HEK293 (cell line): Measurements from ENCODE around the gene IP6K2.

Experiments used
- CTCF ChIA-PET: fragments of 350-600 bp; formaldehyde crosslinking; extraction: SDS; loops from one replicate; lab custom pipeline; 2021; ENCODE audit warnings: antibody characterized with exemption; lab: Yijun Ruan, JAX
- POLR2A ChIA-PET: fragments of 300-600 bp; formaldehyde crosslinking; extraction: SDS; loops from one replicate; lab custom pipeline; 2020; ENCODE audit warnings: antibody characterized with exemption, inconsistent platforms; lab: Yijun Ruan, JAX
- H3K27ac ChIP-seq: fragments of 200-500 bp; sonication (Bioruptor generic); 2 replicates; pipeline ENCODE4 v1.5.1; 2014; ENCODE audit warnings: low read depth, low read length, control low read depth, inconsistent platforms; ENCODE audit errors: extremely low read depth
- H3K36me3 ChIP-seq, 2 experiments: fragments of 200-500 bp in 1 of 2; sonication (Bioruptor generic) in 1 of 2; 1 replicate in 1 of 2; 2 replicates in 1 of 2; pipeline ENCODE4 v1.5.1; 2014 to 2017; ENCODE audit warnings: inconsistent platforms in 2 of 2, low read length in 2 of 2; ENCODE audit not compliant: control insufficient read depth in 2 of 2, insufficient read depth in 1 of 2
- H3K4me1 ChIP-seq: fragments of 200-500 bp; sonication (Bioruptor generic); 2 replicates; pipeline ENCODE4 v1.5.1; 2014; ENCODE audit warnings: mild to moderate bottlenecking, low read length, inconsistent platforms; ENCODE audit not compliant: control insufficient read depth, insufficient read depth
- H3K4me3 ChIP-seq: 2 replicates; pipeline ENCODE4 v1.5.1; 2011; ENCODE audit warnings: low read depth, mild to moderate bottlenecking, control low read depth, low read length, moderate library complexity
- H3K9me3 ChIP-seq: fragments of 200-500 bp; sonication (Bioruptor generic); 2 replicates; pipeline ENCODE4 v1.5.1; 2014; ENCODE audit warnings: low read depth, low read length, inconsistent platforms; ENCODE audit not compliant: control insufficient read depth, insufficient read depth
- KLF16 ChIP-seq: fragments of 450-650 bp; formaldehyde crosslinking; IDR thresholded peaks from 2 replicates; pipeline ENCODE4 v1.5.1; 2017; ENCODE audit warnings: missing biosample characterization, missing genetic modification characterization
- KLF7 ChIP-seq: fragments of 450-650 bp; formaldehyde crosslinking; IDR thresholded peaks from 2 replicates; pipeline ENCODE4 v1.5.1; 2016; ENCODE audit warnings: missing biosample characterization, missing genetic modification characterization, borderline replicate concordance
- SETDB1 ChIP-seq: IDR thresholded peaks from one replicate; pipeline ENCODE4 v1.6.1; 2017; ENCODE audit warnings: mild to moderate bottlenecking, low read length, moderate library complexity, mixed read lengths; ENCODE audit not compliant: insufficient read length
- ZBTB1 ChIP-seq: fragments of 450-650 bp; formaldehyde crosslinking; IDR thresholded peaks from 2 replicates; pipeline ENCODE4 v1.5.1; 2016; ENCODE audit warnings: missing biosample characterization, missing genetic modification characterization
- ZBTB21 ChIP-seq: fragments of 450-650 bp; formaldehyde crosslinking; IDR thresholded peaks from 2 replicates; pipeline ENCODE4 v1.5.1; 2017; ENCODE audit warnings: missing biosample characterization, missing genetic modification characterization
- ZBTB8A ChIP-seq: fragments of 450-650 bp; formaldehyde crosslinking; IDR thresholded peaks from 2 replicates; pipeline ENCODE4 v1.5.1; 2016; ENCODE audit warnings: missing biosample characterization, missing genetic modification characterization
- ZNF114 ChIP-seq: fragments of 450-650 bp; formaldehyde crosslinking; IDR thresholded peaks from 2 replicates; pipeline ENCODE4 v1.5.0; 2017; ENCODE audit warnings: missing biosample characterization, missing genetic modification characterization
- ZNF138 ChIP-seq: fragments of 450-650 bp; formaldehyde crosslinking; IDR thresholded peaks from 2 replicates; pipeline ENCODE4 v1.5.1; 2016; ENCODE audit warnings: missing biosample characterization, missing genetic modification characterization, borderline replicate concordance
- ZNF155 ChIP-seq: fragments of 450-650 bp; formaldehyde crosslinking; IDR thresholded peaks from 2 replicates; pipeline ENCODE4 v1.5.1; 2016; ENCODE audit warnings: missing biosample characterization, missing genetic modification characterization
- ZNF157 ChIP-seq: fragments of 450-650 bp; formaldehyde crosslinking; IDR thresholded peaks from 2 replicates; pipeline ENCODE4 v1.5.1; 2016; ENCODE audit warnings: missing biosample characterization, missing genetic modification characterization
- ZNF169 ChIP-seq: fragments of 450-650 bp; formaldehyde crosslinking; IDR thresholded peaks from 2 replicates; pipeline ENCODE4 v1.5.1; 2016; ENCODE audit warnings: missing biosample characterization, missing genetic modification characterization
- ZNF175 ChIP-seq: fragments of 450-650 bp; formaldehyde crosslinking; IDR thresholded peaks from 2 replicates; pipeline ENCODE4 v1.5.1; 2016; ENCODE audit warnings: missing biosample characterization, missing genetic modification characterization
- ZNF19 ChIP-seq: fragments of 450-650 bp; formaldehyde crosslinking; IDR thresholded peaks from 2 replicates; pipeline ENCODE4; 2016; ENCODE audit warnings: missing biosample characterization, missing genetic modification characterization, low read depth
- ZNF335 ChIP-seq: fragments of 450-650 bp; formaldehyde crosslinking; conservative IDR thresholded peaks from 2 replicates; pipeline ENCODE4 v1.5.1; 2016; ENCODE audit warnings: missing biosample characterization, missing genetic modification characterization
- ZNF404 ChIP-seq: fragments of 450-650 bp; formaldehyde crosslinking; IDR thresholded peaks from 2 replicates; pipeline ENCODE4 v1.5.1; 2017; ENCODE audit warnings: missing biosample characterization, missing genetic modification characterization
- ZNF423 ChIP-seq: fragments of 450-650 bp; formaldehyde crosslinking; IDR thresholded peaks from 2 replicates; pipeline ENCODE4 v1.5.1; 2016; ENCODE audit warnings: missing biosample characterization, missing genetic modification characterization
- ZNF433 ChIP-seq: fragments of 450-650 bp; formaldehyde crosslinking; IDR thresholded peaks from 2 replicates; pipeline ENCODE4 v1.5.1; 2016; ENCODE audit warnings: missing biosample characterization, missing genetic modification characterization, low read depth
- ZNF501 ChIP-seq: fragments of 450-650 bp; formaldehyde crosslinking; IDR thresholded peaks from 2 replicates; pipeline ENCODE4 v1.5.1; 2016; ENCODE audit warnings: missing biosample characterization, missing genetic modification characterization
- ZNF548 ChIP-seq: fragments of 450-650 bp; formaldehyde crosslinking; IDR thresholded peaks from 2 replicates; pipeline ENCODE4 v1.5.1; 2016; ENCODE audit warnings: missing biosample characterization, missing genetic modification characterization
- ZNF560 ChIP-seq: fragments of 450-650 bp; formaldehyde crosslinking; IDR thresholded peaks from 2 replicates; pipeline ENCODE4 v1.5.1; 2017; ENCODE audit warnings: missing biosample characterization, missing genetic modification characterization, borderline replicate concordance
- ZNF580 ChIP-seq: fragments of 450-650 bp; formaldehyde crosslinking; IDR thresholded peaks from 2 replicates; pipeline ENCODE4 v1.5.1; 2016; ENCODE audit warnings: missing biosample characterization, missing genetic modification characterization
- ZNF626 ChIP-seq: fragments of 450-650 bp; sonication (Bioruptor Pico); formaldehyde crosslinking; IDR thresholded peaks from 2 replicates; pipeline ENCODE4 v1.5.1; 2018; ENCODE audit warnings: missing biosample characterization, missing genetic modification characterization, inconsistent platforms
- ZNF658 ChIP-seq: fragments of 450-650 bp; formaldehyde crosslinking; IDR thresholded peaks from 2 replicates; pipeline ENCODE4; 2016; ENCODE audit warnings: missing biosample characterization, missing genetic modification characterization
- ZNF670 ChIP-seq: fragments of 450-650 bp; formaldehyde crosslinking; IDR thresholded peaks from 2 replicates; pipeline ENCODE4 v1.5.1; 2016; ENCODE audit warnings: missing biosample characterization, missing genetic modification characterization, low read depth
- ZNF76 ChIP-seq: fragments of 450-650 bp; formaldehyde crosslinking; IDR thresholded peaks from 2 replicates; pipeline ENCODE4; 2016; ENCODE audit warnings: low read depth, missing biosample characterization, missing genetic modification characterization, borderline replicate concordance
- TF ChIP-seq, protein P1 (sequence below): fragments of 450-650 bp; formaldehyde crosslinking; IDR thresholded peaks from 2 replicates; pipeline ENCODE4 v1.5.1; 2016; ENCODE audit warnings: missing biosample characterization, missing genetic modification characterization, borderline replicate concordance
- TF ChIP-seq, protein P2 (sequence below): fragments of 450-650 bp; formaldehyde crosslinking; IDR thresholded peaks from 2 replicates; pipeline ENCODE4 v1.5.1; 2016; ENCODE audit warnings: missing biosample characterization, missing genetic modification characterization
- TF ChIP-seq, protein P3 (sequence below): fragments of 450-650 bp; formaldehyde crosslinking; IDR thresholded peaks from 2 replicates; pipeline ENCODE4 v1.5.1; 2017; ENCODE audit warnings: missing biosample characterization, missing genetic modification characterization
- TF ChIP-seq, protein P4 (sequence below): fragments of 450-650 bp; IDR thresholded peaks from 2 replicates; pipeline ENCODE4 v1.5.1; 2018; ENCODE audit warnings: missing biosample characterization, missing genetic modification characterization

The IP6K2 gene

DNA sequence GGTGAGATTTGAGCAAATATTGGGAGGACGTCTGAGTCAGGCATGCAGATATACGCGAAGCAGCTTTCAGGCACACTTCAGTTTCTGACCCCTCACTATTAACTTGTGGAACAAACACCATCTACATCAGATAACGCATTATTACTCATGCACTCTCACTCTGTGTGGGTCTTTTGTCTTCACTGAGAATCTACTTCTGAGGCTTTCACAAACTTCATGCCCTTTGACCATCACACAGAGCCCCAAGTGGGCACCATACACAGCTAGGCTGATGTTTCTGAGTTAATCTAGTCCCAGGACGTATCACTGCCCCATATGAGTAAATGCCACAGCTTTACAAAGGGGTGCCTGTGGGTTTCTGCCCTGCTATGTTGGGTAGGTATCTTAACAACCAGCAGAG lies 39.6 kb upstream of the IP6K2 start:
- Histone ChIP-seq H3K4me3 (no peak overlapping the region), H3K27ac (no peak overlapping the region), H3K36me3 (peaks cover 0 to 9% of the 10 kb centered on the region in 2 experiments; a peak in 2 of 3 replicates), H3K9me3 (no peaks in the 10 kb centered on the region), H3K4me1 (no peaks in the 10 kb centered on the region)
- CTCF ChIA-PET, result interaction anchor here (0.8 kb wide), 1 partner anchor 17 kb away, joined by 5 read pairs; no protein-coding TSS in a partner anchor
- TF ChIP-seq KLF16 (no peak), ZNF404 (tag by site-specific recombination) (no peak), ZNF76 (tag by site-specific recombination) (no peak), ZNF626 (tag by site-specific recombination) (no peak), ZBTB21 (tag by site-specific recombination) (no peak), ZNF501 (no peak), ZNF560 (tag by site-specific recombination) (no peak), ZNF169 (no peak), ZNF335 (no peak), ZNF155 (tag by site-specific recombination) (no peak), ZNF114 (tag by site-specific recombination) (no peak)
- TF ChIP-seq, protein P1, sequence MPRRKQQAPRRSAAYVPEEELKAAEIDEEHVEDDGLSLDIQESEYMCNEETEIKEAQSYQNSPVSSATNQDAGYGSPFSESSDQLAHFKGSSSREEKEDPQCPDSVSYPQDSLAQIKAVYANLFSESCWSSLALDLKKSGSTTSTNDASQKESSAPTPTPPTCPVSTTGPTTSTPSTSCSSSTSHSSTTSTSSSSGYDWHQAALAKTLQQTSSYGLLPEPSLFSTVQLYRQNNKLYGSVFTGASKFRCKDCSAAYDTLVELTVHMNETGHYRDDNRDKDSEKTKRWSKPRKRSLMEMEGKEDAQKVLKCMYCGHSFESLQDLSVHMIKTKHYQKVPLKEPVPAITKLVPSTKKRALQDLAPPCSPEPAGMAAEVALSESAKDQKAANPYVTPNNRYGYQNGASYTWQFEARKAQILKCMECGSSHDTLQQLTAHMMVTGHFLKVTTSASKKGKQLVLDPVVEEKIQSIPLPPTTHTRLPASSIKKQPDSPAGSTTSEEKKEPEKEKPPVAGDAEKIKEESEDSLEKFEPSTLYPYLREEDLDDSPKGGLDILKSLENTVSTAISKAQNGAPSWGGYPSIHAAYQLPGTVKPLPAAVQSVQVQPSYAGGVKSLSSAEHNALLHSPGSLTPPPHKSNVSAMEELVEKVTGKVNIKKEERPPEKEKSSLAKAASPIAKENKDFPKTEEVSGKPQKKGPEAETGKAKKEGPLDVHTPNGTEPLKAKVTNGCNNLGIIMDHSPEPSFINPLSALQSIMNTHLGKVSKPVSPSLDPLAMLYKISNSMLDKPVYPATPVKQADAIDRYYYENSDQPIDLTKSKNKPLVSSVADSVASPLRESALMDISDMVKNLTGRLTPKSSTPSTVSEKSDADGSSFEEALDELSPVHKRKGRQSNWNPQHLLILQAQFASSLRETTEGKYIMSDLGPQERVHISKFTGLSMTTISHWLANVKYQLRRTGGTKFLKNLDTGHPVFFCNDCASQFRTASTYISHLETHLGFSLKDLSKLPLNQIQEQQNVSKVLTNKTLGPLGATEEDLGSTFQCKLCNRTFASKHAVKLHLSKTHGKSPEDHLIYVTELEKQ (tag by site-specific recombination), result no peak
- TF ChIP-seq, protein P2, sequence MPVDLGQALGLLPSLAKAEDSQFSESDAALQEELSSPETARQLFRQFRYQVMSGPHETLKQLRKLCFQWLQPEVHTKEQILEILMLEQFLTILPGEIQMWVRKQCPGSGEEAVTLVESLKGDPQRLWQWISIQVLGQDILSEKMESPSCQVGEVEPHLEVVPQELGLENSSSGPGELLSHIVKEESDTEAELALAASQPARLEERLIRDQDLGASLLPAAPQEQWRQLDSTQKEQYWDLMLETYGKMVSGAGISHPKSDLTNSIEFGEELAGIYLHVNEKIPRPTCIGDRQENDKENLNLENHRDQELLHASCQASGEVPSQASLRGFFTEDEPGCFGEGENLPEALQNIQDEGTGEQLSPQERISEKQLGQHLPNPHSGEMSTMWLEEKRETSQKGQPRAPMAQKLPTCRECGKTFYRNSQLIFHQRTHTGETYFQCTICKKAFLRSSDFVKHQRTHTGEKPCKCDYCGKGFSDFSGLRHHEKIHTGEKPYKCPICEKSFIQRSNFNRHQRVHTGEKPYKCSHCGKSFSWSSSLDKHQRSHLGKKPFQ, result no peak
- TF ChIP-seq, protein P3, sequence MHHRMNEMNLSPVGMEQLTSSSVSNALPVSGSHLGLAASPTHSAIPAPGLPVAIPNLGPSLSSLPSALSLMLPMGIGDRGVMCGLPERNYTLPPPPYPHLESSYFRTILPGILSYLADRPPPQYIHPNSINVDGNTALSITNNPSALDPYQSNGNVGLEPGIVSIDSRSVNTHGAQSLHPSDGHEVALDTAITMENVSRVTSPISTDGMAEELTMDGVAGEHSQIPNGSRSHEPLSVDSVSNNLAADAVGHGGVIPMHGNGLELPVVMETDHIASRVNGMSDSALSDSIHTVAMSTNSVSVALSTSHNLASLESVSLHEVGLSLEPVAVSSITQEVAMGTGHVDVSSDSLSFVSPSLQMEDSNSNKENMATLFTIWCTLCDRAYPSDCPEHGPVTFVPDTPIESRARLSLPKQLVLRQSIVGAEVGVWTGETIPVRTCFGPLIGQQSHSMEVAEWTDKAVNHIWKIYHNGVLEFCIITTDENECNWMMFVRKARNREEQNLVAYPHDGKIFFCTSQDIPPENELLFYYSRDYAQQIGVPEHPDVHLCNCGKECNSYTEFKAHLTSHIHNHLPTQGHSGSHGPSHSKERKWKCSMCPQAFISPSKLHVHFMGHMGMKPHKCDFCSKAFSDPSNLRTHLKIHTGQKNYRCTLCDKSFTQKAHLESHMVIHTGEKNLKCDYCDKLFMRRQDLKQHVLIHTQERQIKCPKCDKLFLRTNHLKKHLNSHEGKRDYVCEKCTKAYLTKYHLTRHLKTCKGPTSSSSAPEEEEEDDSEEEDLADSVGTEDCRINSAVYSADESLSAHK (tag by site-specific recombination), result no peak
- TF ChIP-seq, protein P4, sequence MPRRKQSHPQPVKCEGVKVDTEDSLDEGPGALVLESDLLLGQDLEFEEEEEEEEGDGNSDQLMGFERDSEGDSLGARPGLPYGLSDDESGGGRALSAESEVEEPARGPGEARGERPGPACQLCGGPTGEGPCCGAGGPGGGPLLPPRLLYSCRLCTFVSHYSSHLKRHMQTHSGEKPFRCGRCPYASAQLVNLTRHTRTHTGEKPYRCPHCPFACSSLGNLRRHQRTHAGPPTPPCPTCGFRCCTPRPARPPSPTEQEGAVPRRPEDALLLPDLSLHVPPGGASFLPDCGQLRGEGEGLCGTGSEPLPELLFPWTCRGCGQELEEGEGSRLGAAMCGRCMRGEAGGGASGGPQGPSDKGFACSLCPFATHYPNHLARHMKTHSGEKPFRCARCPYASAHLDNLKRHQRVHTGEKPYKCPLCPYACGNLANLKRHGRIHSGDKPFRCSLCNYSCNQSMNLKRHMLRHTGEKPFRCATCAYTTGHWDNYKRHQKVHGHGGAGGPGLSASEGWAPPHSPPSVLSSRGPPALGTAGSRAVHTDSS (tag by site-specific recombination), result no peak
- TF ChIP-seq, all 188 proteins: peak for 0
- POLR2A ChIA-PET, result no interaction called here

- Histone ChIP-seq H3K27ac (no peak overlapping the region), H3K9me3 (no peaks in the 10 kb centered on the region), H3K36me3 (peaks cover 0 to 20% of the 10 kb centered on the region in 2 experiments; a peak in 2 of 3 replicates), H3K4me1 (no peaks in the 10 kb centered on the region), H3K4me3 (no peak overlapping the region)
- CTCF ChIA-PET, result interaction anchor here (0.5 to 1.5 kb wide), 3 partner anchors 8 to 14 kb away, joined by 3 to 4 read pairs (median 4); no protein-coding TSS in a partner anchor
- POLR2A ChIA-PET, result no interaction called here
- TF ChIP-seq ZNF658 (tag by site-specific recombination), result no peak
- TF ChIP-seq ZNF548 (tag by site-specific recombination), result no peak
- no peak for TF ChIP-seq ZNF580 (tag by site-specific recombination)
- no peak for TF ChIP-seq KLF16
- no peak for TF ChIP-seq ZNF157 (tag by site-specific recombination)
- no peak for TF ChIP-seq ZNF19 (tag by site-specific recombination)
- TF ChIP-seq ZNF423 (tag by site-specific recombination), result no peak
- TF ChIP-seq ZNF175 (tag by site-specific recombination), result no peak
- TF ChIP-seq ZBTB1 (tag by site-specific recombination), result no peak
- TF ChIP-seq ZBTB8A (tag by site-specific recombination), result no peak
- no peak for TF ChIP-seq SETDB1
- no peak for TF ChIP-seq KLF7 (tag by site-specific recombination)
- no peak for TF ChIP-seq ZNF670 (tag by site-specific recombination)
- TF ChIP-seq ZNF433 (tag by site-specific recombination), result no peak
- no peak for TF ChIP-seq ZNF138 (tag by site-specific recombination)
Observed at GRCh38 chr3:48750856-48751255, 33.8 kb upstream of the IP6K2 start.
